HG02885 (cell line): ENCODE measurements around the gene PYDC2.
"Not testable (repeated sequence)": the region's sequence is repeated elsewhere in the genome, so short reads cannot be mapped to it uniquely, and the experiment has no call there.

Source experiments
- ATAC-seq: cut with Tn5 transposase; IDR thresholded peaks from one replicate; pipeline ENCODE4 v1.9.1; 2021; ENCODE audit warnings: mild to moderate bottlenecking; ENCODE audit not compliant: unreplicated experiment, poor library complexity

PYDC2 gene

DNA sequence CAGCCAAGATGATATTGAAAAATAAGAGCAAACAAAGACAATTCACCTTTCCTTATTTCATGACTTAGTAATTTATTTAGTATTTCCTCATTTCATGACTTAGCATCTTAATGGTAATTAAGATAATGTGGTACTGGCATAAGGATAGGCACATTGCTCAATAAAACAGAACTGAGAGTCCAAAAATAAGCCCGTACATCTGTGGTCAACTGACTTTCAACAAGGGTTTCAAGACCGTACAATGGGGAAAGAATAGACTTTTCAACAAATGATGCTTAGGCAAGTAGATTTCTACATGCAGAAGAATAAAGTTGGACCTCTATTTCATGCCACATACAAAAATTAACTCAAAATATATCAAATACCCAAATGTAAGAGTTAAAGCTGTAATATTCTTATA is 603 bp upstream of the PYDC2 start:
- no peak for ATAC-seq

DNA sequence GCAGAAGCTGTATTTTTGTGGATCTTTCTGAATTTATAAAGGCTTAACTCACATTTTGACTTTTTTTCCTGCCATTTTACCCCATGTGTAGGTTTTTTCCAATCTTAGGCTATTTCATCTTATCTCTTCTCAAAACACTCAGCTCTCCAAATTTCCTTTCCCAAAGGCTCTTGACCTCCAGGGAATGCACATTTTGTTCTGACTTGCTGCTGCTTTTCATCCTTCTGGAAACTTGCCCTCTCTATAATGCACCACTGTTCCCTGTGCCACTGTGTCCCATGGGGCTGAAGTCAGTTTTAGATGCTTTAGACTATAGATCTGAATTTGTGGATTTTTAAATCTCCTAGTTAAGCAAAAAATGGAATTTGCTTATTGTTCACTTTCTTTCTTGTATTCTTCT is 9.1 kb downstream of the PYDC2 start:
- no peak for ATAC-seq

DNA sequence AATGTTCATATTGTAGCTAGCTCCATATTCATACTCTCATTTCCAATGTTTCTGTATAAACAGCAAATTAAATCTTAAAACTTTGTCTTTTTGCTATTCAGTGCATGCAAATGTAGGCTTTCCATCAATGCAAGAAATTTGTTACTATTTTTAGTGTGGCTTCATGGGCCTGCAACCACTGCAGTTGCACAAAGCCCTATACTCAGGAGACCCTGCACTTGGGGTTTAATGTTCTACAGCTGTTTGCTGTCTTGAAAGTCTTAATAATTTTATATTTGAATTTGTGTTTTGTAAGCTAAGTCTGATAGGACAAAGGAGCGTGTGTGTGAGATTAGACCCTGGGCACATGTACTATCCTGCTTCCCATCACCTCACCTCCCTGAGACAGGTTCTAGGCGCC is 9.6 kb downstream of the PYDC2 start:
- ATAC-seq = no peak

DNA sequence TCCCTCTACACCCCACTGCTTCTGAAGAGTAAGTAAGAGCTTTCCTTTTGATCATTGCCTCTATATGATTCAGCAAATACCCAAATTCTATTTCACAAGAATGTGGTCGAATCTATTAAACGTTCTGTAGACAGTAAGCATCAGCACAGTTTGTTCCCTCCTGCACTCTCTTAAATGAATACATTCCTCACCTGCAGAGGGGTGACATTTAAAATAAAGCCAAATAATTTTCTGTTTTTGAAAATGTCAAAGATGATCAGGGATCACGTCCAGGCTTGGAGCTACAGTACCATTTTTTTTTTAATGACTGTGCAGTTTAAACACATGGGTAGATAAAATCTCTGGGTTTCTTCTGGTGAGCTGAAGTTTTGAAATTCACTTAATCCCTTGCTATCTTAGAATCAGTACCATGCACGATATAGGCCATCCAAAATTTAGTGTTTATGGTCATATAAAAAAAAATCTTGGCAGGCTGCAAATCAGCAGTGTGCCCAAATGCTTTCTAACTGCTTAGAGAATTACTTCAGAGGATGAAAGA is 12.8 kb downstream of the PYDC2 start:
- ATAC-seq = no peak

DNA sequence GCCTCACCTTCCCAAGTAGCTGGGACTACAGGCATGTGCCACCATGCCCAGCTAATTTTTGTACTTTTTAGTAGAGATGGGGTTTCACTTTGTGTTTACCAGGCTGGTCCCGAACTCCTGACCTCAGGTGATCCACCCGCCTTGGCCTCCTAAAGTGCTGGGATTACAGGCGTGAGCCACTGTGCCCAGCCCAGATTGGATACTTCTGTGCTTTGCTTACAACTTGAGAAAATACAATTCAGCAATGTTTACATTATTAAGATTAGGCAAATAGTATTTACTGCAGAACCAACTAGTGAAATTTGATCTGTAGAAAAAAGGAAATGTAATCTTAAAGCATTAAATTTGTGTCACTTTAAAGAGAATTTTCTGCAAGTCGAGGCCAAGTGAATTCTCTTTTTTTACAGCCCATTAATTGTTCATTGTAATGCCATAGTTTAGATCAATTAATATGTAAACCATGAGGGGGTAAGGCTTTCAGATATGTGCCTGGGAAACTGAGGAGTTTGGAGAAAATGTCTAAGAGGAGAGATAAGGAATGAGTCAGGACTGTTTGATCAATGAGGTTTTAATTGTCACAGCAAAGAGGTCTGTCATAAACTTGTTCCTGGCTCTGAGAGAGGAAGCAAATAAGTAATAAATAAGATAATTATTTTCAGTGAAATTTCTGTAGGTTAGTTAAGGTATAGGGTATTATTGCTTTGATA is 15.3 kb downstream of the PYDC2 start:
- no peak for ATAC-seq

DNA sequence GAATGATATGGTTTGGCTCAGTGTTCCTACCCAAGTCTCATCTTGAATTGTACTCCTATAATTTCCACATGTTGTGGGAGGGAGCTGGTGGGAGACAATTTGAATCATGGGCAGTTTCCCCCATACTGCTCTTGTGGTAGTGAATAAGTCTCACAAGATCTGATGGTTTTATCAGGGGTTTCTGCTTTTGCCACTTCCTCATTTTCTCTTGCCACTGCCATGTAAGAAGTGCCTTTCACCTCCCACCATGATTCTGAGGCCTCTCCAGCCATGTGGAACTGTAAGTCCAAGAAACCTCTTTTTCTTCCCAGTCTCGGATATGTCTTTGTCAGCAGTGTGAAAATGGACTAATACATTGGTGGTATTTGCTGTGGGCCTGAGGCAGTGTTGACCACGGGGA is 23.0 kb downstream of the PYDC2 start:
- ATAC-seq = not testable (repeated sequence)

DNA sequence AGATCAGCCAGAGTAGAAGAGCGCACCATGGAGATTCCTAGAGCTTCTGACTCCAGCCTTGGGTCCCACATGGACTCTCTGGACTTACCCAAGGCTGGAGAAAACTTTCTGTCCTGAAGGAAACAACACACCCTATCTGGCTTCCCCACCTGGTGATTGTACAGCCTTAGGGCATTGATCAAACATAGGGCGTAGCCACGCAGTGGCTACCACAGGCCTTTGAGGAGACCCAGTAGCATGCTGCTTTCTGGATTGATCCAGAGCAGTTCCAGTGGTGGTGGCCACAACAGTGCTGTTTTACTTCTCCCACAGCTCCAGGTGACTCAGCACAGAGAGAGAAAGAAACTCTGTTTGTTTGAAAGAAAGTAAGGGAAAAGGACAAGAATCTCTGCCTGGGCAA is 23.5 kb downstream of the PYDC2 start:
- no peak for ATAC-seq

DNA sequence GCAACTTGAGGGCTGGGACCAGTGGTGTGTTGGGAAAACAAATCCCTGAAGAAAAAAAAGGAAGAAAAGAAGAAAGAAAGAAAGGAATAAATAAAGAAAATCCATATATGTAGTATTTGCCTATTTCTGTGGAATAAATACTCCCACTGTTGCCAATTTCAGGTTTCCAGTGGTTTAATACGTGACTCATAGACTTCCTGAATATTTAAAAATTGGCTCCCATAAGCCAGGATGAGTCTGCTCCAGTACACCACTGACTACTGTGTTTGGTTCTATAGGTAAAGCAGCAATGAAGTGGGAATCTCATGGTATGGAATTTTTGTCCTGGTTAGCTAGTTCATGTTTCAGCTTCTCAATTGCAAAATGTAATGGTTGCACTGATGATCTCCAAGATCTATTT is 31.6 kb downstream of the PYDC2 start:
- no peak for ATAC-seq

DNA sequence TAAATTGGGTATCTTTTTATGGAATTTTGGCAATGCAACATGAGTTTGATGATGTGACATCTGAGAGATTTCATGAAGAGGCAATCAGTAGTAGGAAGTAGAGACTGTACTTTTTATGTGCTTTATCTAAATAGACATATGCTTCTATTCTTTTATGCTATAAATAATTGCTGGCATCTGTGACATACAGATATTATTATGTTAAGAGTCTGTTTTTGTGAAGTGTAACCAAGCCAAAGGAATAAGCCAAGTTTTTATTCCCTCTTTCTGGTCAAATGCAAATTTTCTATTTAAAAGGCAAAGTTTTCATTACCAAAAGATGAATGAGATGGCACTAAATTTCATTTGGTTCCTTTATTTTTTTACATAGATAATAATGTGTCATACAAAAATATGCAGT is 32.4 kb downstream of the PYDC2 start:
- ATAC-seq = no peak

DNA sequence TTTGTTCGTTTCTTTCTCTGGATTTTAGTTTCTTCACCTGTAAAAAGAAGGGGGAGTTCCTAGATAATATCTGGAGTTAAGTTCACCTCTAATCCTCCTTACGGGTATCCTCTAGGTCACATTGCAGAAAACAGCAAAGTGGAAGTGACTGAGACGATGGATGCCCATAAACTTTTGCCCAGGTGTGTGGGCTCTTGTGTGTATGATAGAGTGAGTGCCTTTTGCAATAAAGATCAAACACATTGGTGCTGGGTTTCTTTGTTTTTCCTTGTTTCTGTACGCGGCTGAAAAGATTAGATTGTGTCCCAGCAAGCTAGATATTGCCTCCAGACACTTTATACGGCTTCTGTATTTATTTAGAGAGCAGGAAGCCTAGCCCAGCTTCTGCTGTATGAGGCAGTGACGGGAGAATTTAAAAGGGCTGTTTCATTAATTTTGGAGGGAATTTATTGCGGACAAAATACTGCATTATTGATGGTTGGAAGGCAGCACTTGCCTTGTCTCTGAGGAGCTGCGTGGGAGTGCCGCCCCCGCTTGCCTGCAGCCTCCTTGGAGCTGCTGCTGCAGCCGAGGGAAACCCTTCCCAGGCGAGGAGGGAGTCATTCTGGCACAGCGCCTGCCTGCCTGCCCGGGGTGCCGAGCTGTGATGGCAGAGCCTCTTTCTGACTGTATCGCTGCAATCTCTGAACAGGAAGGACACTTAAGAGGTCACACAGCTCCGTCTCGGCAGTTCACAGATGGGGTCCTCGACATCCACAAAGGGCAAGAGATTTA is 38.5 kb downstream of the PYDC2 start:
- ATAC-seq = no peak

DNA sequence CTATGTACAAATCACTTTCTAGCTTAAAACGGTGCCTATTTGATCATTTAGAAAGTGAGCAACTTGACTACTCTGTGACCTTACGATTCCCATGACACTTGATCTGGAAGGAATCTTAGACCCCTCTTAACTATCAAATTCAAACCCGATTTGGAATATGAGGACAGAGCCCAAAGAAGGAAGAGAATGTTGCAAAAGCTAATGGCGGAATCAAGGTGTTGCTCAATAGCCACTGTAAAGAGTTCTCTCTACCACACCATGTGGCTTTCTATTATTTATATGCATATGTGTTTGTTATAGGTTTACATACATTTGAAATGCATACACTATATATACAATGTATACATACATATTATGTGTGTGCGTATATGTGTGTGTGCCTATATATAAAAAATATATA is 39.9 kb downstream of the PYDC2 start:
- no peak for ATAC-seq

DNA sequence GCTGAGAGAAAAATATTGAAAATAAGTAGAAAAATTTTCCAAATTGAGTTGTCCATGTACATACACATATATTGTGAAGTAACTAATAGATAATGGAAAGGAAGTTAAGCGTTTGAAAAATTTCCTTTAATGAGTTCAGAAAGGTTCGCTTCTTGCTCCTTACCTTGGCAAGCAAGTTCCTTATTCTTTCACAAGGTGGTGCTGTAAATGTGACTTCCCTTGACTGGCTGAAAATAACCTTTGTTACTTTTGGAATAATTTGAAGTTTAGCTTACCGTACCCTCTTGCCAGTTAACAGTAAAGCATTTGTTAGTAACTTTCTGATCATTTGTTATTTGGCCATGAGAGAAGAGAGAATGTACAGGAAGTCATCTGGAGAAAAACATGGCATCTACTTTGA is 41.6 kb downstream of the PYDC2 start:
- ATAC-seq = no peak

DNA sequence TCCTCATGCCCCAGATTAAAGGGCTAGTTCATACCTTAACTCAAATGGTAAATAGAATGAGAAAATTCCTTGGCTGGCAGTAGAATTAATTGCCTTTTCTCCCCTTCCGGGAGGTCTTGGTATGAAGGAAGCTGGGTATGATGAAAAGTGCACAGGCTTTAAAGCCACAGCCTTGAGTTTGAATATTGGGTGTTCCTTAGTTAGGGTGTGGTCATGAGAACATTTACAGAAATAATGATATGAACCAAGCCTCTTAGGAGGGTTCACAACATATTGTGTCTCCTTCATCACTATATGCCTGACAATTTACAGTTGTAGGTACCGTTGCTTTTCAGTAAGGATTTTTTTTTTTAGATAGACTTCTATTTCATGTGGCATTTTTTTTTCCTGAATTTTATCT is 48.1 kb downstream of the PYDC2 start:
- ATAC-seq = no peak
